Heart right ventricle (tissue), 16 donors: ENCODE results near the gene EFNA5. TPM values are rescaled to one million over a fixed set of nuclear protein-coding genes. Genes with fewer than 3 reads are reported as not detected.

Experiments
- ATAC-seq, 8 donors: fragments of 200-7000 bp; cut with Tn5 transposase; one replicate each; pipeline ENCODE4 v1.9.1; 2020; ENCODE audit warnings: mild to moderate bottlenecking in 8 of 8, moderate library complexity in 8 of 8, moderate number of reproducible peaks in 1 of 8
- DNase-seq, 2 donors: peaks; one replicate each; pipeline ENCODE4 v3.0.0-alpha.2; 2020
- H3K27ac ChIP-seq, 10 donors: fragments of 200-600 bp; sonication (generic) in 2 of 10; one replicate each; pipeline versions ENCODE4 v1.5.0 to v1.8.0; 2020 to 2022; ENCODE audit warnings: mild to moderate bottlenecking in 3 of 10
- H3K27me3 ChIP-seq, 7 donors: fragments of 200-600 bp; one replicate each; pipeline ENCODE4 v1.8.0; 2021 to 2022; ENCODE audit warnings: mild to moderate bottlenecking in 2 of 7
- H3K36me3 ChIP-seq, 9 donors: fragments of 200-600 bp; sonication (generic) in 1 of 9; one replicate each; pipeline versions ENCODE4 v1.5.0 to v1.8.0; 2020 to 2022; ENCODE audit warnings: mild to moderate bottlenecking in 2 of 9
- H3K4me1 ChIP-seq, 9 donors: fragments of 200-600 bp; sonication (generic) in 1 of 9; one replicate each; pipeline versions ENCODE4 v1.5.0 to v1.8.0; 2020 to 2022; ENCODE audit warnings: mild to moderate bottlenecking in 4 of 9
- H3K4me3 ChIP-seq, 10 donors: fragments of 200-600 bp; sonication (generic) in 2 of 10; one replicate each; pipeline versions ENCODE4 v1.5.0 to v1.8.0; 2020 to 2022; ENCODE audit warnings: mild to moderate bottlenecking in 7 of 10, moderate library complexity in 2 of 10
- H3K9me3 ChIP-seq, 11 donors: fragments of 200-600 bp in 10 of 11; sonication (generic) in 2 of 11; one replicate each; pipeline versions ENCODE4 v1.5.0 to v1.8.0; 2013 to 2022; ENCODE audit warnings: mild to moderate bottlenecking in 2 of 11, control low read depth in 1 of 11, moderate library complexity in 1 of 11
- CTCF ChIP-seq, 9 donors: fragments of 200-600 bp; sonication (generic) in 2 of 9; IDR thresholded peaks; one replicate each; pipeline versions ENCODE4 v1.5.0 to v1.8.0; 2021 to 2022; ENCODE audit warnings: antibody characterized with exemption in 9 of 9, mild to moderate bottlenecking in 5 of 9, moderate library complexity in 1 of 9
- WGBS, 2 donors: extraction: QIAGEN DNeasy Blood & Tissue Kit; methylation state at CpG; one replicate each; pipeline ENCODE4 v1.1.7; 2013; ENCODE audit warnings: inconsistent platforms in 1 of 2; 5-methylcytosine and 5-hydroxymethylcytosine counted together
- intact Hi-C, 10 donors: fragments of 100-400 bp; cut with DNase I; formaldehyde crosslinking; loops; one replicate each; pipeline versions ENCODE4 v1.11.1 to v1.14.2; 2022
- polyA plus RNA-seq, 2 donors: library from polyadenylated mRNA; stranded (reverse); fragments of 200-250 nt; gene quantifications; one replicate each; pipeline ENCODE4 v1.2.3, GENCODE V29; 2013
- total RNA-seq, 10 donors: library from RNA; stranded (reverse); fragmentation: NEBNext Ultra II Directional in 3 of 10; extraction: Animal tissue kit (Norgen Biotek cat#: 25700) in 3 of 10; gene quantifications; one replicate each; pipeline versions ENCODE4 v1.2.1 to v1.2.4, GENCODE V29; 2021 to 2023
- donor health status: Arrhythmogenic right ventricular cardiomyopathy.
- donor health status: ischemic (EF 13 %, LVEDD 7.1; RV severe dilation, severe dysfunction).
- donor health status: healthy with polysubstance abuse.
- donor health status: DM: no; HTN: yes; CAD: no.
- donor health status: DM: no; HTN: no; CAD: no.
- donor health status: ischemic (EF 25% LVEDD 6.9; RV normal size, moderate dysfunction).
- donor health status: ischemic (EF 25% LVEDD 5.7; RV mildly dilated, moderate dysfunction).
- donor health status: healthy.
- donor health status: DM: yes; HTN: yes; CAD: no.
- donor health status: Ischemic cardiomyopathy.
- donor health status: ischemic (EF 35%, LVEDD 5.7; RV mildly dilated, moderate dysfunction).
- donor health status: nonischemic (EF 11% LVEDD 7.7; RV severe dilation, severe dysfunction).
- donor health status: DM: yes; HTN: yes; CAD: no.
- donor health status: PGD.
- donor health status: ischemic (EF 29% LVEDD 5.4; RV normal size, mild dysfunction).
- donor health status: nonischemic (EF 23%, LVEDD 6.1; RV moderate dilation, normal function).

The EFNA5 gene
- total and polyA plus RNA-seq, 12 donors: 6.9 to 49.4 (median 33.9) TPM

GRCh38 chr5:107514305-107514704 lies 156.4 kb downstream of the EFNA5 start:
- Histone ChIP-seq H3K9me3 (no peaks in the 10 kb centered on the region), H3K4me3 (no peak overlapping the region), H3K36me3 (no peaks in the 10 kb centered on the region), H3K4me1 (peaks cover 0 to 10% (median 0%) of the 10 kb centered on the region in 9 donors), H3K27ac (no peak overlapping the region), H3K27me3 (no peaks in the 10 kb centered on the region)
- 68 to 76% methylated on average over 2 of the region's 2 CpGs for WGBS, 2 donors
- intact Hi-C loops: no loop called here
- no peak for TF ChIP-seq CTCF (IDR thresholded peaks at IDR 0.05)
- ATAC-seq: no peak
- no peak for DNase-seq

GRCh38 chr5:107513337-107514085 lies 157.2 kb downstream of the EFNA5 start:
- TF ChIP-seq CTCF (IDR thresholded peaks at IDR 0.05): no peak
- Histone ChIP-seq H3K27ac (no peak overlapping the region), H3K27me3 (no peaks in the 10 kb centered on the region), H3K4me1 (peaks cover 0 to 10% (median 0%) of the 10 kb centered on the region in 9 donors), H3K9me3 (no peaks in the 10 kb centered on the region), H3K36me3 (no peaks in the 10 kb centered on the region), H3K4me3 (no peak overlapping the region)
- DNase-seq (no peak), ATAC-seq (no peak)
- WGBS, 2 donors: 51 to 62% methylated on average over 10 of the region's 10 CpGs
- intact Hi-C loops: no loop called here

- TF ChIP-seq CTCF (IDR thresholded peaks at IDR 0.05): no peak
- Histone ChIP-seq H3K4me3 (no peak overlapping the region), H3K9me3 (no peaks in the 10 kb centered on the region), H3K36me3 (no peaks in the 10 kb centered on the region), H3K27ac (no peak overlapping the region), H3K4me1 (peaks cover 0 to 17% (median 0%) of the 10 kb centered on the region in 9 donors), H3K27me3 (no peaks in the 10 kb centered on the region)
- DNase-seq (no peak), ATAC-seq (no peak)
- intact Hi-C loops: no loop called here
- 87 to 91% methylated on average over 3 of the region's 3 CpGs for WGBS, 2 donors
These were observed 158.7 kb downstream of the EFNA5 start for GRCh38 chr5:107512029-107512428.

GRCh38 chr5:107510125-107510524 lies 160.6 kb downstream of the EFNA5 start:
- H3K4me1 ChIP-seq: peaks cover 0 to 17% (median 0%) of the 10 kb centered on the region in 9 donors
- TF ChIP-seq CTCF (IDR thresholded peaks at IDR 0.05): no peak
- no peak for ATAC-seq
- DNase-seq: no peak
- intact Hi-C loops: no loop called here
- WGBS, 2 donors: 87 to 90% methylated on average over 3 of the region's 3 CpGs
- H3K4me3 ChIP-seq: no peak overlapping the region
- no peaks in the 10 kb centered on the region for H3K27me3 ChIP-seq
- H3K36me3 ChIP-seq: no peaks in the 10 kb centered on the region
- no peaks in the 10 kb centered on the region for H3K9me3 ChIP-seq
- no peak overlapping the region for H3K27ac ChIP-seq
